SK-N-SH (cell line): ENCODE results near the gene PUS1. TPM values are rescaled to one million over a fixed set of nuclear protein-coding genes. Genes with fewer than 3 reads are reported as not detected.

Source experiments
- CTCF ChIA-PET: fragments of 300-600, 350-600 bp; formaldehyde crosslinking; extraction: SDS; loops from one replicate; lab custom pipeline; 2021; lab: Yijun Ruan, JAX
- POLR2A ChIA-PET: fragments of 350-600 bp; sonication (Branson Sonifier 250); formaldehyde crosslinking; extraction: SDS; loops from one replicate; lab custom pipeline; 2020; ENCODE audit warnings: antibody characterized with exemption, inconsistent platforms; lab: Yijun Ruan, JAX
- DNase-seq: peaks from one replicate; pipeline ENCODE4 v3.0.0; 2012
- H2AFZ ChIP-seq: fragments of 200-600 bp; sonication (generic); 2 replicates; pipeline ENCODE4 v1.8.1; 2016; ENCODE audit warnings: antibody characterized with exemption, mild to moderate bottlenecking, low read depth
- H3F3A ChIP-seq: fragments of 200-600 bp; sonication (generic); replicated peaks from 2 replicates; pipeline ENCODE3; 2016; ENCODE audit warnings: antibody characterized with exemption, mild to moderate bottlenecking; ENCODE audit not compliant: insufficient read depth
- H3K27ac ChIP-seq, 2 experiments: fragments of 200-500 bp in 1 of 2; fragments of 200-600 bp in 1 of 2; sonication (Bioruptor generic) in 1 of 2; sonication (generic), shearing (Covaris generic) in 1 of 2; 2 replicates each; pipeline versions ENCODE4 v1.5.1 to v1.6.1; 2014 to 2016; ENCODE audit warnings: low read depth in 2 of 2, inconsistent platforms in 1 of 2, low read length in 1 of 2, mild to moderate bottlenecking in 1 of 2, mixed read lengths in 1 of 2
- H3K27me3 ChIP-seq: fragments of 200-600 bp; sonication (generic), shearing (Covaris generic); 2 replicates; pipeline ENCODE4 v1.6.1; 2016; ENCODE audit warnings: mixed run types; ENCODE audit not compliant: insufficient read depth
- H3K36me3 ChIP-seq, 2 experiments: fragments of 200-500 bp in 1 of 2; fragments of 200-600 bp in 1 of 2; sonication (Bioruptor generic) in 1 of 2; sonication (generic) in 1 of 2; replicated peaks in 1 of 2; 2 replicates each; pipeline versions ENCODE3 to v1.5.1; 2014 to 2016; ENCODE audit warnings: low read length in 1 of 2, mild to moderate bottlenecking in 1 of 2; ENCODE audit not compliant: insufficient read depth in 2 of 2, control insufficient read depth in 1 of 2
- H3K4me1 ChIP-seq, 2 experiments: fragments of 200-500 bp in 1 of 2; fragments of 200-600 bp in 1 of 2; sonication (Bioruptor generic) in 1 of 2; sonication (generic), shearing (Covaris generic) in 1 of 2; 2 replicates each; pipeline versions ENCODE4 v1.5.1 to v1.6.1; 2014 to 2016; ENCODE audit warnings: low read depth in 1 of 2, low read length in 1 of 2, mixed run types in 1 of 2; ENCODE audit not compliant: insufficient read depth in 2 of 2, control insufficient read depth in 1 of 2
- H3K4me2 ChIP-seq: fragments of 200-600 bp; sonication (generic), shearing (Covaris generic); 2 replicates; pipeline ENCODE4 v1.6.1; 2017; ENCODE audit warnings: mixed run types
- H3K4me3 ChIP-seq, 2 experiments: fragments of 200-500 bp in 1 of 2; fragments of 200-600 bp in 1 of 2; sonication (Bioruptor generic) in 1 of 2; sonication (generic), shearing (Covaris generic) in 1 of 2; 2 replicates each; pipeline versions ENCODE4 v1.5.1 to v1.8.1; 2014 to 2016; ENCODE audit warnings: low read depth in 2 of 2, inconsistent platforms in 1 of 2, low read length in 1 of 2, mild to moderate bottlenecking in 1 of 2, mixed read lengths in 1 of 2, moderate library complexity in 1 of 2
- H3K79me2 ChIP-seq: fragments of 200-600 bp; sonication (generic); 2 replicates; pipeline ENCODE4 v1.8.1; 2017; ENCODE audit warnings: mild to moderate bottlenecking; ENCODE audit not compliant: insufficient read depth
- H3K9ac ChIP-seq: fragments of 200-600 bp; sonication (generic); 2 replicates; pipeline ENCODE4 v1.6.1; 2017; ENCODE audit warnings: mixed run types
- H3K9me2 ChIP-seq: fragments of 200-600 bp; sonication (generic); 2 replicates; pipeline ENCODE4 v1.6.1; 2017; ENCODE audit warnings: mixed run types
- H3K9me3 ChIP-seq: fragments of 200-600 bp; sonication (generic); 2 replicates; pipeline ENCODE4 v1.6.1; 2017; ENCODE audit warnings: mixed run types, mild to moderate bottlenecking, moderate library complexity
- H4K20me1 ChIP-seq: fragments of 200-600 bp; sonication (generic); 2 replicates; pipeline ENCODE4 v1.6.1; 2017; ENCODE audit warnings: mild to moderate bottlenecking, mixed run types; ENCODE audit not compliant: insufficient read depth
- EP300 ChIP-seq, 2 experiments: IDR thresholded peaks; 2 replicates each; pipeline versions ENCODE4 v1.4.0 to v1.6.1; 2012; ENCODE audit warnings: borderline replicate concordance in 1 of 2, low read depth in 1 of 2, low read length in 1 of 2
- EZH2phosphoT487 ChIP-seq: fragments of 200-600 bp; sonication (generic); IDR thresholded peaks from 2 replicates; pipeline ENCODE4 v1.6.1; 2017; ENCODE audit warnings: low read depth, mixed run types, mild to moderate bottlenecking, antibody characterized with exemption, moderate library complexity, borderline replicate concordance
- FOSL2 ChIP-seq: IDR thresholded peaks from 2 replicates; pipeline ENCODE4 v1.4.0; 2012; ENCODE audit warnings: low read depth, mild to moderate bottlenecking, moderate library complexity, borderline replicate concordance
- GABPA ChIP-seq: IDR thresholded peaks from 2 replicates; pipeline ENCODE4 v1.4.0; 2012; ENCODE audit warnings: low read depth, mild to moderate bottlenecking
- MXI1 ChIP-seq: IDR thresholded peaks from 2 replicates; pipeline ENCODE4 v1.6.1; 2012; ENCODE audit warnings: mild to moderate bottlenecking, low read depth, low read length, improper control_type of control experiment
- NFIC ChIP-seq: IDR thresholded peaks from 2 replicates; pipeline ENCODE4 v1.4.0; 2012; ENCODE audit warnings: borderline replicate concordance
- PBX3 ChIP-seq: IDR thresholded peaks from 2 replicates; pipeline ENCODE4; 2012
- POLR2AphosphoS5 ChIP-seq: IDR thresholded peaks from 2 replicates; pipeline ENCODE4 v1.6.1; 2012; ENCODE audit warnings: low read depth, low read length
- RAD21 ChIP-seq: IDR thresholded peaks from 2 replicates; pipeline ENCODE4 v1.6.1; 2012; ENCODE audit warnings: mild to moderate bottlenecking, low read length
- RCOR1 ChIP-seq: fragments of 150-350 bp; IDR thresholded peaks from 2 replicates; pipeline ENCODE4 v1.6.1; 2017; ENCODE audit warnings: antibody characterized with exemption, low read length
- RFX5 ChIP-seq: IDR thresholded peaks from 2 replicates; pipeline ENCODE4 v1.6.1; 2012; ENCODE audit warnings: mild to moderate bottlenecking, improper control_type of control experiment, low read length
- RXRA ChIP-seq: IDR thresholded peaks from 2 replicates; pipeline ENCODE4 v1.4.0; 2012; ENCODE audit warnings: low read depth, mild to moderate bottlenecking, borderline replicate concordance
- USF1 ChIP-seq: IDR thresholded peaks from 2 replicates; pipeline ENCODE4 v1.4.0; 2012; ENCODE audit warnings: low read depth, borderline replicate concordance
- USF2 ChIP-seq: fragments of 150-350 bp; IDR thresholded peaks from 2 replicates; pipeline ENCODE4 v1.6.1; 2017; ENCODE audit warnings: antibody characterized with exemption, low read length, low read depth, borderline replicate concordance
- ZBTB33 ChIP-seq: IDR thresholded peaks from 2 replicates; pipeline ENCODE4 v1.4.0; 2012; ENCODE audit warnings: low read depth, borderline replicate concordance
- WGBS: methylation state at CpG from one replicate; pipeline ENCODE4 v1.1.6; 2017; ENCODE audit warnings: low lambda C conversion rate; 5-methylcytosine and 5-hydroxymethylcytosine counted together
- polyA plus RNA-seq, 3 experiments: library from polyadenylated mRNA; depleted of rRNA; stranded (reverse); fragments of >200 nt; gene quantifications; 2 replicates each; pipeline ENCODE4 v1.2.3, GENCODE V29; 2012

The PUS1 gene
- polyA plus RNA-seq, 1 of the 3 experiments (the other 2 are of a cell fraction) = 53.1 TPM

- POLR2A ChIA-PET = no interaction called here
- Histone ChIP-seq H3K27ac (no peak overlapping the region), H3K36me3 (peaks cover 36 to 64% of the 10 kb centered on the region in 2 experiments), H3K4me1 (peaks cover 0 to 11% of the 10 kb centered on the region in 2 experiments; a peak in 1 of 4 replicates), H3K79me2 (no peaks in the 10 kb centered on the region), H3K9ac (no peak overlapping the region), H3K27me3 (no peaks in the 10 kb centered on the region), H3K9me2 (no peaks in the 10 kb centered on the region), H3K4me2 (no peak overlapping the region), H4K20me1 (no peaks in the 10 kb centered on the region), H3K9me3 (no peaks in the 10 kb centered on the region), H2AFZ (no peak overlapping the region), H3F3A (no peaks in the 10 kb centered on the region), H3K4me3 (no peak overlapping the region)
- TF ChIP-seq USF1 (no peak), PBX3 (no peak), RFX5 (no peak), POLR2AphosphoS5 (no peak), EP300 (IDR thresholded peaks at IDR 0.05; ENCODE audit: borderline replicate concordance in 1 of 2, low read depth in 1 of 2, low read length in 1 of 2) (no peak), USF2 (no peak), RAD21 (no peak), GABPA (no peak), ZBTB33 (no peak), EZH2phosphoT487 (no peak), RCOR1 (no peak), FOSL2 (no peak), MXI1 (no peak), NFIC (no peak), RXRA (no peak)
- 97% methylated on average over 17 of the region's 17 CpGs for WGBS
- DNase-seq = no peak
- CTCF ChIA-PET = no interaction called here
Observed at GRCh38 chr12:131986361-131986760, 57.3 kb downstream of the PUS1 start.
